NCI-H1436 treated with DMSO at 0.1 percent for 48 hours (cell line): ENCODE data around the gene SV2A.
"Not testable (repeated sequence)": the region's sequence is repeated elsewhere in the genome, so short reads cannot be mapped to it uniquely, and the experiment has no call there.

Source experiments
- DNase-seq: peaks from one replicate; lab custom pipeline; 2025; lab: John Stamatoyannopoulos, UW

SV2A gene

GRCh38 chr1:149928401-149928724 lies 10.7 kb upstream of the SV2A start:
- no peak for DNase-seq

- peak; percentile 78 for DNase-seq
These were observed 10.1 kb upstream of the SV2A start, which contains the start of gene SF3B4 for GRCh38 chr1:149927563-149928400. TSS of gene SF3B4 (minus strand) at chr1:149927803. CDS start at chr1:149927759, 44 bp downstream.

GRCh38 chr1:149927056-149927562 lies 9.5 kb upstream of the SV2A start:
- DNase-seq, result no peak

- DNase-seq, result no peak
These were observed 8.7 kb upstream of the SV2A start for GRCh38 chr1:149926296-149926695.

GRCh38 chr1:149925751-149926150 lies 8.1 kb upstream of the SV2A start:
- no peak for DNase-seq

- no peak for DNase-seq
These were observed 7.7 kb upstream of the SV2A start for GRCh38 chr1:149925345-149925744.

- no peak for DNase-seq
These were observed 6.0 kb upstream of the SV2A start for GRCh38 chr1:149923626-149924025.

GRCh38 chr1:149916898-149917252 lies 769 bp downstream of the SV2A start:
- DNase-seq, result no peak

GRCh38 chr1:149916193-149916897 lies 1.3 kb downstream of the SV2A start:
- no peak for DNase-seq

- no peak for DNase-seq
These were observed 2.0 kb downstream of the SV2A start for GRCh38 chr1:149915429-149916192.

- no peak for DNase-seq
These were observed 3.1 kb downstream of the SV2A start for GRCh38 chr1:149914545-149914944.

GRCh38 chr1:149906570-149907075 lies 11.0 kb downstream of the SV2A start:
- no peak for DNase-seq

- no peak for DNase-seq
These were observed 13.7 kb downstream of the SV2A start for GRCh38 chr1:149903836-149904491.

GRCh38 chr1:149899460-149900284 lies 18.0 kb downstream of the SV2A start, which contains the start of gene BOLA1:
TSS of gene BOLA1 (plus strand) at chr1:149899568. CDS start at chr1:149900060, 492 bp downstream.
- DNase-seq, result peak; percentile 65

GRCh38 chr1:149896575-149896974 lies 21.1 kb downstream of the SV2A start:
- DNase-seq, result no peak

GRCh38 chr1:149888999-149889289 lies 28.7 kb downstream of the SV2A start:
- DNase-seq, result no peak

- peak; percentile 66 for DNase-seq
These were observed 29.2 kb downstream of the SV2A start for GRCh38 chr1:149888247-149888998.

- DNase-seq, result peak; percentile 98
These were observed 30.0 kb downstream of the SV2A start for GRCh38 chr1:149887456-149888246.

- DNase-seq, result not testable (repeated sequence)
These were observed 30.5 kb downstream of the SV2A start for GRCh38 chr1:149887196-149887455.
